PFSK-1 (cell line): Measurements from ENCODE around the gene EPG5.

Source experiments
- POLR2AphosphoS5 ChIP-seq: IDR thresholded peaks from 2 replicates; pipeline ENCODE4 v1.6.1; 2012; ENCODE audit warnings: low read depth, mild to moderate bottlenecking, control low read depth, low read length, moderate library complexity
- TAF1 ChIP-seq: IDR thresholded peaks from 2 replicates; pipeline ENCODE4 v1.6.1; 2012; ENCODE audit warnings: low read length, control low read depth, borderline replicate concordance; ENCODE audit not compliant: insufficient read depth
- TF ChIP-seq, protein P1 (sequence below), 2 experiments: IDR thresholded peaks; 2 replicates each; pipeline versions ENCODE4 v1.6.1 to v1.8.0; 2011 to 2012; ENCODE audit warnings: low read depth in 2 of 2, low read length in 2 of 2, control low read depth in 1 of 2, inconsistent platforms in 1 of 2, mild to moderate bottlenecking in 1 of 2, moderate library complexity in 1 of 2; ENCODE audit not compliant: insufficient read depth in 1 of 2

DNA sequence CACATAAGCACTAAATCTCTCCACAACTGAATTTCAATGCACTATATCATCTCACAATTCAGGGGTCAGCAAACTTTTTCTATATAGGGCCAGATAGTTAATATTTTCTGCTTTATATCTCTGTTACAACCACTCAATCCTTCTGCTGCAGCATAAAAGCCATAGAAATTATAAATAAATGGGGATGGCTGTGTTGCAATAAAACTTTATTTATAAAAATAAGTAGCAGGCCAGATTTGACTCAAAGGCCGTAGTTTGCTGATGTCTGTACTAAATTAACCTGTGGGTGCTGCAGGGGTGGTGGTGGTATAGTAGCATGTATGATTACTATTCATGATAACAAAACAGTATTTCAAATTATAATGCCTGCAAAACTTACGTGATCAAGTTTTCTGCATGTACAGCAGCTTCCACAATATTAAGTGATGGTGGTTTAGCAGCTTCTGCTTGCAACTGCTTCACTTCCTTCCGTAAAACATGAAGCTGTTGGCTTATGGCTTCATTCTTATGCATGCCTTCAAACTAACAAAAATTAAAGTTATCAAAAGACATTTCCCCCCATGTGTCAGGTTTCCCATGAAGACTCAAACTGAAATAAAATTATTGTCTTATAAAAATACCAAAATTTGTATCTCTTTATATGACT, 77.6 kb downstream of the EPG5 start:
- no peak for TF ChIP-seq TAF1
- no peak for TF ChIP-seq POLR2AphosphoS5
- TF ChIP-seq, protein P1, sequence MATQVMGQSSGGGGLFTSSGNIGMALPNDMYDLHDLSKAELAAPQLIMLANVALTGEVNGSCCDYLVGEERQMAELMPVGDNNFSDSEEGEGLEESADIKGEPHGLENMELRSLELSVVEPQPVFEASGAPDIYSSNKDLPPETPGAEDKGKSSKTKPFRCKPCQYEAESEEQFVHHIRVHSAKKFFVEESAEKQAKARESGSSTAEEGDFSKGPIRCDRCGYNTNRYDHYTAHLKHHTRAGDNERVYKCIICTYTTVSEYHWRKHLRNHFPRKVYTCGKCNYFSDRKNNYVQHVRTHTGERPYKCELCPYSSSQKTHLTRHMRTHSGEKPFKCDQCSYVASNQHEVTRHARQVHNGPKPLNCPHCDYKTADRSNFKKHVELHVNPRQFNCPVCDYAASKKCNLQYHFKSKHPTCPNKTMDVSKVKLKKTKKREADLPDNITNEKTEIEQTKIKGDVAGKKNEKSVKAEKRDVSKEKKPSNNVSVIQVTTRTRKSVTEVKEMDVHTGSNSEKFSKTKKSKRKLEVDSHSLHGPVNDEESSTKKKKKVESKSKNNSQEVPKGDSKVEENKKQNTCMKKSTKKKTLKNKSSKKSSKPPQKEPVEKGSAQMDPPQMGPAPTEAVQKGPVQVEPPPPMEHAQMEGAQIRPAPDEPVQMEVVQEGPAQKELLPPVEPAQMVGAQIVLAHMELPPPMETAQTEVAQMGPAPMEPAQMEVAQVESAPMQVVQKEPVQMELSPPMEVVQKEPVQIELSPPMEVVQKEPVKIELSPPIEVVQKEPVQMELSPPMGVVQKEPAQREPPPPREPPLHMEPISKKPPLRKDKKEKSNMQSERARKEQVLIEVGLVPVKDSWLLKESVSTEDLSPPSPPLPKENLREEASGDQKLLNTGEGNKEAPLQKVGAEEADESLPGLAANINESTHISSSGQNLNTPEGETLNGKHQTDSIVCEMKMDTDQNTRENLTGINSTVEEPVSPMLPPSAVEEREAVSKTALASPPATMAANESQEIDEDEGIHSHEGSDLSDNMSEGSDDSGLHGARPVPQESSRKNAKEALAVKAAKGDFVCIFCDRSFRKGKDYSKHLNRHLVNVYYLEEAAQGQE (IDR thresholded peaks at IDR 0.05; ENCODE audit: insufficient read depth in 1 of 2, low read depth in 2 of 2, low read length in 2 of 2), result no peak
